Ammon's horn (tissue), 1 donor: ENCODE data around the gene PDE4C.

Experiments
- DNase-seq: peaks from one replicate; pipeline ENCODE4 v3.0.0-alpha.2; 2016; ENCODE audit warnings: low spot score

Gene PDE4C

DNA sequence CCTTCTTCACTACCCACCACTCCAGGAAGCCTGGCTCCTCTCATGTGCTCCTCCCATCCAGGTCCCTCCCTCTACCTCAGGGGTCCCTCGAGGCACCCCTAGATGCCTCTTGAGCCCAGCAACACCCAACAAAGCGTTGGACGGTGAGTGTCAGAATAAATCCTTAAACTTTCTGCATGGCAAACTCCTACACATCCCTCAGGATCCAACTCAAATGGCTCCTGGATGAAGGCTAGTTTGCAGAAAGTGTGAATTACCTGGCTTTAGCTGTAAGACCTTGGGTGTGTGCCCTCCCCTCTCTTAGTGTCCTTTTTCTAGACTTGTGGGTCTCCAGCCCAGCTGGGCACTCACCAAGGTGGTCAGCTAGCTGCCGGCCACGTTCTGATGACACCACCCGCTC lies 27.9 kb downstream of the PDE4C start:
- DNase-seq, result no peak

DNA sequence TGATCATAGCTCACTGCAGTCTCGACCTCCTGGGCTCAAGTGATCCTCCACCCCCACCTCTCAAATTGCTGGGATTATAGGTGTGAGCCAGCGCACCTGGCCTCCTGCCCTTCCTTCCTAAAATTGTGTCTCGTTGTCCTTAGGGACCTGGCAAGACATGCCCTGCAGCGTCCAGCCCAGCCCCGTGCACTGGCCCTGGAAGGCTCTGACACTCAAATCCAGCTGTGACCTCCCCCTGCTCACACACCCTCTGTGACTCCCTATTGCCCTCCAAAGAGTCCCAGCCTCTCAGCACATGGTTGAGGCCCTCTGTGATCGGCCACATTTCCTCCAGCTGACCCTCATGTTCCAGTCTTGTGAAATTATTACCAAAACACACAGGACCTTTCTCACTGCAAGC lies 28.3 kb downstream of the PDE4C start:
- DNase-seq, result no peak

DNA sequence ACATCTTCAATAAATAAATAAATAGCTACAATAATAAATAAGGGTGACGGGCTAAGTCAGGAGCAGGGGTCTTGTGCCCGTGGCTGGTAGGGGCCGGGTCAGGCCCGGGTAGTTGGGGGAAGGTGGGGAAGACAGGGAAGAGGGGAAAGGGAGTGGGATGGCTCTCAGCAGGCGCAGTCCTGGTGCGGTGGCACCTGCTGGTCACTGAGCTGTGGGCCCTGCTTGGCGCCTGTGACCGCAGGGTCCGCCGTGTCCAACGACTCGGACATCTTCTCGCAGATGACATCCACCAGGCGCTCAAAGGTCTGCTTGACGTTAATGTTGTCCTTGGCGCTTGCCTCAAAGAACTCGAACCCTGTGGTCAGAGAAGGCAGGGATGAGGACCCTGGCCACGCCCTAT lies 28.9 kb downstream of the PDE4C start:
- DNase-seq, result no peak

DNA sequence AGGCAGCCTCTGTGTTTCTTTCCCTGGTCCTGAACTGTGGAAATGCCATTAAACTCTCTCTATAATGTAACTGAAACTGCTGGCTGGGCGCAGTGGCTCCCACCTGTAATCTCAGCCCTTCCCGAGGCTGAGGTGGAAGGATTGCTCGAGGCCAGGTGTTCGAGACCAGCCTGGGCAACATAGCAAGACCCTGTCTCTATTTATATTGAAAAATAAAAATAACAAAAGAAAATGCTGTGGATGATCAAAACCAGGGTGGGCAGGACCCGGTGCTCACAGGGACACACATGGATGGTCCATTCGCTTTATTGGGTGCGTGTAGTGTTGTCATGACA lies 29.8 kb downstream of the PDE4C start:
- no peak for DNase-seq

DNA sequence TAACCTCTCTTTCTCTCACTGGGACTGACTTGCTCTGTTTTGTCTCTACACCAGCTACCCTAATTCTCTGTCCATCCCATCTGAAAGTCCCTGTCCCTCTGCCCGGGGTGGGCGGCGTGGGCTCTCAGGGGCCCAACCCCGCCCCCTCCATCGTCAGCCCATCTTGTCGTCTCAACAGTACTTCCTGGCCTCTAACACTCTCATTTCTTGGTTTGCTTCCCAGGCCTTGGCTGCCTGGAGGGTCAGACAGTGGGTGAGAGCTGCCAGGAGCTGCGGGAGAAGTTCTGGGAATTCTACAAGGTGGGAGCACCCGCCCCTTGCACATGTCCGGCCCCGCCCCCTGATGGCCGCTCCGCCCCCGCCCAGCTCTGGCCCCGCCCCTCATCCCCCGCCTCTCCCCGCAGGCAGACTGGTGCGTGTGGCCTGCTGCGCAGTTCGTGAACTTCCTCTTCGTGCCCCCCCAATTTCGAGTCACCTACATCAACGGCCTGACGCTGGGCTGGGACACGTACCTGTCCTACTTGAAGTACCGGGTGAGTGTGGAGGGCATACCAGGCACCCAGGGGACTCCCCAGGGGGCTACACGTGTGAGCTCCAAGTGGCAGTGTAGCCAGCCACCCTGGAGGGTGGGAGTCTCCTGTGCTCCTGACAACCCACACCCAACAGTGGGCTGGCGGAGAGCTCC lies 31.5 kb downstream of the PDE4C start:
- no peak for DNase-seq

DNA sequence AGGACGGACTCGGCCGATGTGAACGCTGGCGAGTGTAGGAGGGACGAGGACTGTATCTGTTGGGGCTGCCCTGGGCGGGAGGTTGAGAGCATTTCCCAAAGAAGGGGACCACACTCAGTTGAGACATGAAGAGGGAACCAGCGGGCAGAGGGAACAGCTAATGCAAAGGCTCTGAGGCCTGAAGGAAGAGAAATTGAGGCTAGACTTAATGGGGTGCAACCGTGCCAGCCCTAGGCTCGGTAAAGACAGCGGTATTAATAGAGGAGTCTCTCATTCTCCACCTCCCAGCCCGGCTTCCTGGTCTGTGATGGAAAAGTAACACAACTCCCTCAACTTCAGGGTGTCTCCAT lies 32.1 kb downstream of the PDE4C start:
- no peak for DNase-seq

DNA sequence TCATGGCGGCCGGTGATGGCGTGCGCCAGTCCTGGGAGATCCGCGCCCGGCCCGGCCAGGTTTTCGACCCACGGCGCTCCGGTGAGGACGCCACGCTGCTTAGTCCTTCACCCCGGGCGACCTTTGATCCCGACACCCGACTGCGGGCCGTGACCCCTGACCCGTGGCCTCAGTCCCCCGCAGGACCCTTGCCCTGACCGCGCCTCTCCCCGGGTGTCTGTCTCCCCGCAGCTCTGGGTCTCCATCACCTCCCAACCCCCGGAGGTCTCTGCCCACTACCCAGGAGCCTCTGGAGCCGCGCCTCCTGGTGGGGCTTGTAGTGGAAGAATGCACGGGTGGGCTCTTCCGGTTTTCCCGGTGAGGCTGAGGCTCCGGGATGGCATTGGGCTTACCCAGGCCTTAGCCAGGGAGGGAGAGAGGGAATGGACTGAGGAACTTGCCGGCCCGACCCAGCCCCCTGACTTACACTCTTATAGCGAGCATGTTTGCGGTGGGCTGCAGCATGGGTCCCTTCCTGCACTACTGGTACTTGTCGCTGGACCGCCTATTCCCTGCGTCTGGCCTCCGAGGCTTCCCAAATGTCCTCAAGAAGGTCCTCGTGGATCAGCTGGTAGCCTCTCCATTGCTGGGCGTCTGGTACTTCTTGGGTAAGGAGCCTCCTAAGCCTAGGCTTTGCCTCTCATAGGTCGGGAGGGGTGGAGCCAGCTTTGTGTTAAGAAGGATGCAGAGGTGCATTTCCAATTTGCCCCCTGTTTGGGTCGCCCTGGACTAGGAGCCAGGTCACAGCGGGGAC lies 32.7 kb downstream of the PDE4C start:
- DNase-seq, result no peak

DNA sequence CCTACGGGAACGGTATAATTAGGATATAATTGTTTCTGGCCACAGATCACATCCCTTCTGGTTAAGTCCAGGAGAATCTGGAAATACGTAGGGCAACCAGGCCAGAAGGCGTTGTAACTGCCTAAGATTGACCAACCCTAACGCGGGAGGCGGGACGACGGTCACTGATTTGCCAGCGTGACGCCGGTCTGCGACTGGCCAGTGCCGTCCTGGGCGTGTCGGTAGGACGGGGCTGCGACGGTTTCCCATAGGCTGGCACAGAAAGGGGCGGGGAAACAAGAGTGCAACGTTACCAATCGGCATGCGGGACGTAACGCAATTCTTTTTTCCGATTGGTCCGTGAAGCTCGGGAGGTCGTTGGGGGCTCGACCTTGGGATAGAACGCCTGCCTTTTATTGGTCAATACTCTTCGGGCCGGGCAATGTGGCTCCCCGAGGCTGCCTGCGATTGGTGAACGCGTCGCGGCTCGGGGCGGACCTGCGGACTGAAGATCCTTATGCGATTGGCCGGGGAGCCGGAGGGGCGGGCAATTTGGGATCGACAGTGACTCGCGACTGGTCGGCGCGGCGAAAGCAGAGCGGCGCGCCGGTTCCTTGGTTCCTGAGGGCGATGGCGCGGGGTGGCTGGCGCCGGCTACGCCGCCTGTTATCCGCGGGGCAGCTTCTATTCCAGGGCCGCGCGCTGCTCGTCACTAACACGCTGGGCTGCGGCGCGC lies 33.4 kb downstream of the PDE4C start, which contains the start of gene MPV17L2:
Gene MPV17L2, plus strand, starts transcription at position 546 of the 715 bp plus-strand sequence. Its CDS starts 64 bp downstream, at position 610.
- peak; percentile 100 for DNase-seq

DNA sequence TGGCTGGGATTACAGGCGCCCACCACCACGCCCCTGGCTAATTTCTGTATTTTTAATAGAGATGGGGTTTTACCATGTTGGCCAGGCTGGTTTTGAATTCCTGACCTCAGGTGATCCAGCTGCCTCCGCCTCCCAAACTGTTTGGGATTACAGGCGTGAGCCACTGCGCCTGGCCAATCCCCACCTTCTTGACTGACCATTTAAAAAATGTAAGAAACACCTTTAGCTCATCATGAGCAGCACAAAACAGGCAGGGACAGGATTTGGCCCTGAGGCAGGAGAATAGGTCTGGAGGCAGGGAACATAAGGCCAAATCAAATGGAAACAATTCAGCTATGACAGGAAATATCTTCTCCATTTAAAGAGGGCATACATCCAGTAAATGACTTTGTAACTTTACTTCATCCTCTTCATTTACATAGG lies 34.6 kb downstream of the PDE4C start:
- no peak for DNase-seq

DNA sequence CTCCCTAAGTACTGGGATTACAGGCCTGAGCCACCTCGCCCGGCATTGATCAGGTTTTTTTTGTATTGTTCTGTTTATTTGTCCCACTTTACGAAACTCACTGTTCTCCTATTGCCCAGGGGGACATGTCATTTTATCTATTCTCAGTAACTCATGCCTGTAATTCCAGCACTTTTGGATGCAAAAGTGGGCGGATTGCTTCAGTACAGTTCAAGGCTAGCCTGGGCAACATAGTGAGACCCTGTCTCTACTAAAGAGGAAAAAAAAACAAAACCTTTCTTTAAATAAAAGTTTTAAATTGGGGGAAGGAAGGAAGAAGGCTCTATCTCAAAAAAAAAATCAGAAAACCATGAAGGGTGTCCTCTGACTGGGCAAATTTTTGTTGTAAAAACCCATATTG lies 36.0 kb downstream of the PDE4C start:
- no peak for DNase-seq

DNA sequence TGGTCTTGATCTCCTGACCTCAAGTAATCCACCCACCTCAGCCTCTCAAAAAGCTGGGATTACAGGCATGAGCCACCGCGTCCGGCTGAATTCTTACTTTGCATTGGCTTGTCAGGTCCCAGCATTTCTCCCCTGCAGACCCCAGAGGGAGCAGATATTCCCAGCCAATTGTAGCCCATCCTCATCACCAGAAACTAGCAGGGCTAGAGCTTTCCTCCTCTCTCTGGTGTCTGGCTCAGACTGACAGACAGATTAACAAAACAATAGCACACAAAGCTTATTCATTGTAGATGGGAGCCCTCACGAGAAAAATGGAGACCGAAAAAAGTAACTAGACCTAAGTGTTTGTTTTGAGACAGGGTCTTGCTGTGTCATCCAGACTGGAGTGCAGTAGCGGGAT lies 40.7 kb downstream of the PDE4C start:
- no peak for DNase-seq

DNA sequence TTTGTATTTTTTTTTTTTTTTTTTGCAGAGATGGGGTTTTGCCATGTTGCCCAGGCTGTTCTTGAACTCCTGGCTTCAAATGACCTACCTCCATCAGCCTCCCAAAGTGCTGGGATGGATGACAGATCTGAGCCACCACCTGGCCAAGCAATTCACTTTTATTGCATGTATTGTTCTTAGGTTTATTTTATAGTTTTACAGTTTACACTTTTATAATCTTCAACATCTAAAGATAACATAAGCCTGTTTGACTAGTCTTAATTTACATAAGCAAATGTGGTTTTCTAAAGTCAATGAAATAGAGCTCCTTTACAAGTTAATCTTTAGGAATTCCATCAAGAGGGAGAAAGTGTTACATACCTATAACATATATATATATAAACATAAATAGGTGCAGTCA lies 42.7 kb downstream of the PDE4C start:
- no peak for DNase-seq

DNA sequence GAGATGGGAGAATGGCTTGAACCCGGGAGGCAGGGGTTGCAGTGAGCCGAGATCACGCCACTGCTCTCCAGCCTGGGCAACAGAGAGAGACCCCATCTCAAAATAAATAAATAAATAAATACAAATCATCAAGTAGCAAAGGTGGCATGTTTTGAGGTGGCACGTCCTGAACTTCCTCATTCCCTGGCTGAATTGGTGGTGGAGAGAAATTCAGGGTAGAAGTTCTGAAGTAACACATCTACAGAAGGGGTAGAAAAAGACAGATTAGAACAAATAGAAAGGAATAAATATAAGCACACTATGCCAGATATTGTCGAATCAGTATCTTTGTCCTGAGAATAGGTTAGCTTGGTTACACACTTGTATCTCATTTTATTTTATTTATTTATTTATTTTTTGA lies 46.3 kb downstream of the PDE4C start:
- DNase-seq, result no peak

DNA sequence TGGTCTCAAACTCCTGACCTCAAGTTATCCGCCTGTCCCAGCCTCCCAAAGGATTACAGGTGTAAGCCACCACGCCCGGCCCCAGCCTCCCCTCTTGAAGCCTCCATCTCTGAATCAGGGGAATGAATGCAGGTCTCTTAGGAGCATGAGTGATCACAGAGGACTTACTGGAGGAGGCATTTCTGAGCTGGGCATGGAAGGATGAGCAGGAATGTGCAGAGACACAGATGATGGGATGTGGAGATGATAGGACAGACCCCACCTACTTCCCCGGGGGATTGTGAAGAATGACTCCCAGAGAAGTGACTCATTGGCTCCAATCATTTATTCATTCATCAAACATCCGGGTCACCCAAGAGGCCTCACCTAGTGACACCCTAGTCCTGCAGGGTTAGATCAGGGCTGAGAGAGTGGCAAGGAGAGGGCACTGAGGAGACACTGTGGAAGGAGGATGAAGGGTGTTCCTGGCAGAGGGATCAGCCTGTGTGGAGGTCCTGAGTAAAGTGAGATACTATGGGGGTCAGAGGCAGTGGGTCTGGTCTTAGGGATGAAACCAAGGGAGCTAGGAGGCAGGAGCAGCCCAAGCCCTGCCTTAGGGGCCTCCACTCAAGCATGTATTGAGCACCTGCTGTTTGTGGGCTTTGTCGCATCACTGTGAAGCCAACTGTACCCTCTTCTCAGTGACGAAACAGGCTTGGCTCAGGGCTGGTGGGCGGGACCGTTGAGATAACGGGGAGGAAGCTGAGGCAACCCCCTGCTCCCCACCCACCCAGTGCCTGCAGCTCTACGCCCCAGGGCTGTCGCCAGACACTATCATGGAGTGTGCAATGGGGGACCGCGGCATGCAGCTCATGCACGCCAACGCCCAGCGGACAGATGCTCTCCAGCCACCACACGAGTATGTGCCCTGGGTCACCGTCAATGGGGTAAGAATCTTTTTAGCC lies 49.6 kb downstream of the PDE4C start:
- no peak for DNase-seq

DNA sequence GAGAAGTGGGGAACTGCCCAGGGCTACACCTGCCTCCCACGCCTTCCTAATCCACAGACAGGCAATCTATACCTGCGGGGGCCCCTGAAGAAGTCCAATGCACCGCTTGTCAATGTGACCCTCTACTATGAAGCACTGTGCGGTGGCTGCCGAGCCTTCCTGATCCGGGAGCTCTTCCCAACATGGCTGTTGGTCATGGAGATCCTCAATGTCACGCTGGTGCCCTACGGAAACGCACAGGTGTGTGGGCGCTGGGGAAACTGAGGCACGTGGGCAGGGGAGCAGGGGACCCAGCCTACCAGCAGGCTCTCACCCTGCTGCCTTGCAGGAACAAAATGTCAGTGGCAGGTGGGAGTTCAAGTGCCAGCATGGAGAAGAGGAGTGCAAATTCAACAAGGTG lies 51.3 kb downstream of the PDE4C start:
- DNase-seq, result no peak
